GM23338 (cell line): ENCODE data around the gene CDH23. TPM values are rescaled to one million over a fixed set of nuclear protein-coding genes. Genes with fewer than 3 reads are reported as not detected.

ENCODE experiments used
- ATAC-seq: fragments of 200-7000 bp; cut with Tn5 transposase; 3 replicates; pipeline ENCODE4 v1.9.1; 2020
- DNase-seq: peaks from one replicate; pipeline ENCODE4 v3.0.0-alpha.2; 2015; ENCODE audit warnings: low spot score
- H2AFZ ChIP-seq: fragments of 200-600 bp; sonication (generic); 2 replicates; pipeline ENCODE4 v1.8.0; 2016; ENCODE audit warnings: antibody characterized with exemption, mild to moderate bottlenecking, moderate library complexity
- H3F3A ChIP-seq: fragments of 200-600 bp; sonication (generic); replicated peaks from 2 replicates; pipeline ENCODE4 v1.8.0; 2017; ENCODE audit warnings: antibody characterized with exemption, mixed run types, low read depth
- H3K27ac ChIP-seq: fragments of 200-600 bp; sonication (generic); 2 replicates; pipeline ENCODE4 v1.6.1; 2016; ENCODE audit warnings: low read depth
- H3K27me3 ChIP-seq: fragments of 200-600 bp; sonication (generic); 2 replicates; pipeline ENCODE4 v1.8.0; 2016; ENCODE audit warnings: mild to moderate bottlenecking, mixed run types, moderate library complexity; ENCODE audit not compliant: insufficient read depth
- H3K36me3 ChIP-seq: fragments of 200-600 bp; sonication (generic); 2 replicates; pipeline ENCODE4 v1.8.0; 2016; ENCODE audit warnings: mild to moderate bottlenecking; ENCODE audit not compliant: insufficient read depth
- H3K4me1 ChIP-seq: fragments of 200-600 bp; sonication (generic); 2 replicates; pipeline ENCODE4 v1.8.0; 2016; ENCODE audit warnings: mild to moderate bottlenecking, moderate library complexity; ENCODE audit not compliant: insufficient read depth
- H3K4me2 ChIP-seq: fragments of 200-600 bp; sonication (generic); 2 replicates; pipeline ENCODE4 v1.7.1; 2017; ENCODE audit warnings: mixed run types
- H3K4me3 ChIP-seq: fragments of 200-600 bp; sonication (generic); 2 replicates; pipeline ENCODE4 v1.6.1; 2016; ENCODE audit warnings: mixed run types
- H3K79me2 ChIP-seq: fragments of 200-600 bp; sonication (generic); replicated peaks from 2 replicates; pipeline ENCODE4 v1.8.0; 2017; ENCODE audit warnings: mild to moderate bottlenecking; ENCODE audit not compliant: insufficient read depth
- H3K9me2 ChIP-seq: fragments of 200-600 bp; sonication (generic); 2 replicates; pipeline ENCODE4 v1.8.0; 2017; ENCODE audit not compliant: insufficient read depth
- H4K20me1 ChIP-seq: fragments of 200-600 bp; sonication (generic); replicated peaks from 2 replicates; pipeline ENCODE4 v1.8.0; 2017; ENCODE audit warnings: mild to moderate bottlenecking; ENCODE audit not compliant: insufficient read depth
- H3K27ac Mint-ChIP-seq: 2 replicates; pipeline ENCODE4 v1.8.0; 2020; ENCODE audit warnings: inconsistent platforms, mild to moderate bottlenecking, moderate library complexity, mixed read lengths
- H3K27me3 Mint-ChIP-seq: 3 replicates; pipeline ENCODE4 v1.8.0; 2022; ENCODE audit warnings: low read depth, mild to moderate bottlenecking, moderate library complexity, mixed read lengths, inconsistent platforms; ENCODE audit not compliant: insufficient read depth, poor library complexity
- H3K36me3 Mint-ChIP-seq: 3 replicates; pipeline ENCODE4 v1.8.0; 2021; ENCODE audit warnings: low read depth, mild to moderate bottlenecking, inconsistent platforms, moderate library complexity, mixed read lengths
- H3K4me1 Mint-ChIP-seq: 3 replicates; pipeline ENCODE4 v1.8.0; 2020; ENCODE audit warnings: mild to moderate bottlenecking, inconsistent platforms, mixed read lengths
- H3K4me3 Mint-ChIP-seq: 3 replicates; pipeline ENCODE4 v1.8.0; 2021; ENCODE audit warnings: moderate library complexity, mild to moderate bottlenecking, inconsistent platforms, mixed read lengths
- H3K9me3 Mint-ChIP-seq: 3 replicates; pipeline ENCODE4 v1.8.0; 2020; ENCODE audit warnings: moderate library complexity, mild to moderate bottlenecking, inconsistent platforms, mixed read lengths
- CREB1 ChIP-seq: fragments of 250-450 bp; sonication (Bioruptor Pico); IDR thresholded peaks from 2 replicates; pipeline ENCODE4 v1.5.0; 2020; ENCODE audit warnings: low read depth, mild to moderate bottlenecking, moderate library complexity
- CTCF ChIP-seq, 2 experiments: fragments of 200-600 bp in 1 of 2; sonication (generic) in 1 of 2; conservative IDR thresholded peaks; 2 replicates each; pipeline versions ENCODE4 v1.5.1 to v1.6.1; 2016 to 2017; ENCODE audit warnings: antibody characterized with exemption in 2 of 2, low read depth in 2 of 2, mild to moderate bottlenecking in 2 of 2, moderate library complexity in 1 of 2
- ETS1 ChIP-seq: IDR thresholded peaks from 2 replicates; pipeline ENCODE4 v1.6.1; 2016; ENCODE audit warnings: antibody characterized with exemption
- EZH2 ChIP-seq: fragments of 200-600 bp; sonication (generic); IDR thresholded peaks from one replicate; pipeline ENCODE4 v1.8.0; 2017; ENCODE audit warnings: antibody characterized with exemption, mild to moderate bottlenecking, low read depth; ENCODE audit not compliant: unreplicated experiment
- JUNB ChIP-seq: IDR thresholded peaks from one replicate; pipeline ENCODE4 v1.6.1; 2016; ENCODE audit warnings: antibody characterized with exemption; ENCODE audit not compliant: unreplicated experiment
- NANOG ChIP-seq: IDR thresholded peaks from 2 replicates; pipeline ENCODE4 v1.6.1; 2016; ENCODE audit warnings: antibody characterized with exemption, borderline replicate concordance
- POLR2AphosphoS5 ChIP-seq: IDR thresholded peaks from 2 replicates; pipeline ENCODE4 v1.6.1; 2016; ENCODE audit warnings: antibody characterized with exemption, low read depth
- REST ChIP-seq: IDR thresholded peaks from one replicate; pipeline ENCODE4 v1.6.1; 2018; ENCODE audit warnings: antibody characterized with exemption; ENCODE audit not compliant: unreplicated experiment
- STAT1 ChIP-seq: IDR thresholded peaks from one replicate; pipeline ENCODE4 v1.6.1; 2016; ENCODE audit warnings: antibody characterized with exemption; ENCODE audit not compliant: unreplicated experiment
- ZNF114 ChIP-seq: fragments of 250-450 bp; sonication (Bioruptor Pico); IDR thresholded peaks from 2 replicates; pipeline ENCODE4 v1.5.0; 2020; ENCODE audit warnings: mild to moderate bottlenecking, moderate library complexity
- ZNF331 ChIP-seq: fragments of 250-450 bp; sonication (Bioruptor Pico); IDR thresholded peaks from 2 replicates; pipeline ENCODE4 v1.5.0; 2020; ENCODE audit warnings: low read depth, mild to moderate bottlenecking, moderate library complexity
- polyA plus RNA-seq: library from polyadenylated mRNA; unstranded; fragments of >200 nt; fragmentation: Nextera tagmentation; extraction: Ambion mirVana; gene quantifications from 2 replicates; pipeline ENCODE4 v1.2.1, GENCODE V29; 2016
- total RNA-seq: library from RNA; depleted of rRNA; stranded (reverse); fragments of >200 nt; shearing (Covaris generic); gene quantifications from 2 replicates; pipeline ENCODE4 v1.2.3, GENCODE V29; 2014

The CDH23 gene
- total and polyA plus RNA-seq, 2 experiments from 2014 or later = 0.95 to 4.3 TPM

- peaks cover 5% of the 10 kb centered on the region for H3F3A ChIP-seq
- Mint-ChIP-seq H3K27ac (no peak overlapping the region), H3K36me3 (peaks cover 3% of the 10 kb centered on the region; the same call in 1 of the 3 replicates), H3K27me3 (peaks cover 16% of the 10 kb centered on the region), H3K4me1 (peaks cover 34% of the 10 kb centered on the region), H3K4me3 (no peak overlapping the region), H3K9me3 (0 out of 3 replicates have a peak, but pooled peaks cover 4% of the 10 kb centered on the region)
- no peak overlapping the region for H3K27ac ChIP-seq
- no peaks in the 10 kb centered on the region for H3K9me2 ChIP-seq
- H3K4me1 ChIP-seq = peaks cover 18% of the 10 kb centered on the region
- no peaks in the 10 kb centered on the region for H3K79me2 ChIP-seq
- TF ChIP-seq STAT1 (no peak), POLR2AphosphoS5 (no peak), CTCF (conservative IDR thresholded peaks at IDR 0.05; ENCODE audit: low read depth in 2 of 2) (no peak), ZNF114 (CRISPR knock-in tag) (no peak)
- no peak overlapping the region for H3K4me3 ChIP-seq
- no peaks in the 10 kb centered on the region for H4K20me1 ChIP-seq
- H3K36me3 ChIP-seq = no peaks in the 10 kb centered on the region
- ATAC-seq (no peak), DNase-seq (no peak)
- no peak overlapping the region for H2AFZ ChIP-seq
- H3K27me3 ChIP-seq = no peaks in the 10 kb centered on the region
- no peak overlapping the region for H3K4me2 ChIP-seq
Observed at GRCh38 chr10:71348850-71349249, 47.9 kb upstream of the CDH23 start.

- H2AFZ ChIP-seq = no peak overlapping the region
- Mint-ChIP-seq H3K4me3 (no peak overlapping the region), H3K27ac (0 out of 2 replicates have a peak overlapping the region, but pooled peaks have one; percentile 1), H3K36me3 (peaks cover 3% of the 10 kb centered on the region; the same call in 1 of the 3 replicates), H3K27me3 (peaks cover 12% of the 10 kb centered on the region), H3K9me3 (0 out of 3 replicates have a peak, but pooled peaks cover 4% of the 10 kb centered on the region), H3K4me1 (peaks cover 29% of the 10 kb centered on the region)
- no peaks in the 10 kb centered on the region for H3K9me2 ChIP-seq
- no peaks in the 10 kb centered on the region for H3F3A ChIP-seq
- ATAC-seq (no peak), DNase-seq (no peak)
- H3K4me2 ChIP-seq = no peak overlapping the region
- no peaks in the 10 kb centered on the region for H3K36me3 ChIP-seq
- H3K27me3 ChIP-seq = no peaks in the 10 kb centered on the region
- no peaks in the 10 kb centered on the region for H4K20me1 ChIP-seq
- H3K79me2 ChIP-seq = no peaks in the 10 kb centered on the region
- no peak overlapping the region for H3K4me3 ChIP-seq
- H3K27ac ChIP-seq = no peak overlapping the region
- peaks cover 13% of the 10 kb centered on the region for H3K4me1 ChIP-seq
- TF ChIP-seq ZNF331 (CRISPR knock-in tag) (no peak), STAT1 (no peak), ETS1 (no peak), EZH2 (no peak), CREB1 (no peak), CTCF (conservative IDR thresholded peaks at IDR 0.05; ENCODE audit: low read depth in 2 of 2) (no peak), NANOG (no peak), REST (no peak), JUNB (no peak), ZNF114 (CRISPR knock-in tag) (no peak), POLR2AphosphoS5 (no peak)
Observed at GRCh38 chr10:71349406-71349805, 47.3 kb upstream of the CDH23 start.
